Measurements from ENCODE around the gene DCUN1D2. TPM values are rescaled to one million over a fixed set of nuclear protein-coding genes. Genes with fewer than 3 reads are reported as not detected.
"Not testable (repeated sequence)": the region's sequence is repeated elsewhere in the genome, so short reads cannot be mapped to it uniquely, and the experiment has no call there.

Gene DCUN1D2
- total RNA-seq, 2 donors from 2014 or later, result 35.8 to 44.7 TPM

GRCh38 chr13:113526466-113527220 is 36.1 kb upstream of the DCUN1D2 start:
- Mint-ChIP-seq H3K4me1 (no peaks in the 10 kb centered on the region), H3K36me3 (ENCODE audit: low read depth) (peaks cover 66% of the 10 kb centered on the region), H3K27me3 (ENCODE audit: insufficient read depth) (no peaks in the 10 kb centered on the region), H3K9me3 (no peaks in the 10 kb centered on the region), H3K4me3 (no peak overlapping the region), H3K27ac (no peak overlapping the region)
- H3K4me1 ChIP-seq (ENCODE audit: control insufficient read depth, insufficient read depth, low read length), result no peaks in the 10 kb centered on the region
- no peak for TF ChIP-seq CTCF (conservative IDR thresholded peaks at IDR 0.05)
- H3K27ac ChIP-seq (ENCODE audit: low read depth, low read length), result no peak overlapping the region
- WGBS, 2 experiments (ENCODE audit: insufficient coverage in 1 of 2, insufficient read length in 1 of 2), result 87 to 94% methylated on average over 10 to 12 of the region's 12 CpGs
- peaks cover 71% of the 10 kb centered on the region for H3K36me3 ChIP-seq (ENCODE audit: control insufficient read depth, insufficient read depth, low read length)
- no peaks in the 10 kb centered on the region for H3K9me3 ChIP-seq (ENCODE audit: control insufficient read depth, low read length)
- H3K9ac ChIP-seq (ENCODE audit: extremely low read depth, low read length, poor library complexity, severe bottlenecking), result no peak overlapping the region
- DNase-seq, result no peak
- no peaks in the 10 kb centered on the region for H3K27me3 ChIP-seq (ENCODE audit: control insufficient read depth, insufficient read depth, low read length, poor library complexity, severe bottlenecking)
- H3K4me3 ChIP-seq (ENCODE audit: low read length), result no peak overlapping the region

- H3K36me3 Mint-ChIP-seq (ENCODE audit: low read depth), result peaks cover 70% of the 10 kb centered on the region
- not testable (repeated sequence) for H3K4me1 ChIP-seq (ENCODE audit: control insufficient read depth, insufficient read depth, low read length); H3K27ac Mint-ChIP-seq; H3K9me3 Mint-ChIP-seq; H3K4me3 ChIP-seq (ENCODE audit: low read length); H3K27me3 ChIP-seq (ENCODE audit: control insufficient read depth, insufficient read depth, low read length, poor library complexity, severe bottlenecking); DNase-seq; H3K9me3 ChIP-seq (ENCODE audit: control insufficient read depth, low read length); H3K9ac ChIP-seq (ENCODE audit: extremely low read depth, low read length, poor library complexity, severe bottlenecking); H3K27me3 Mint-ChIP-seq (ENCODE audit: insufficient read depth); H3K27ac ChIP-seq (ENCODE audit: low read depth, low read length); H3K4me3 Mint-ChIP-seq; H3K4me1 Mint-ChIP-seq
- peaks cover 64% of the 10 kb centered on the region for H3K36me3 ChIP-seq (ENCODE audit: control insufficient read depth, insufficient read depth, low read length)
- 87 to 89% methylated on average over 7 to 13 of the region's 13 CpGs for WGBS, 2 experiments (ENCODE audit: insufficient coverage in 1 of 2, insufficient read length in 1 of 2)
Measured at GRCh38 chr13:113522438-113522837, 31.9 kb upstream of the DCUN1D2 start.

GRCh38 chr13:113520571-113520970 is 30.1 kb upstream of the DCUN1D2 start:
- Mint-ChIP-seq H3K9me3 (no peaks in the 10 kb centered on the region), H3K36me3 (ENCODE audit: low read depth) (peaks cover 75% of the 10 kb centered on the region), H3K4me1 (no peaks in the 10 kb centered on the region), H3K4me3 (no peak overlapping the region), H3K27me3 (ENCODE audit: insufficient read depth) (no peaks in the 10 kb centered on the region), H3K27ac (no peak overlapping the region)
- Histone ChIP-seq H3K9ac (ENCODE audit: extremely low read depth, low read length, poor library complexity, severe bottlenecking) (no peak overlapping the region), H3K9me3 (ENCODE audit: control insufficient read depth, low read length) (no peaks in the 10 kb centered on the region), H3K36me3 (ENCODE audit: control insufficient read depth, insufficient read depth, low read length) (peaks cover 59% of the 10 kb centered on the region), H3K4me3 (ENCODE audit: low read length) (no peak overlapping the region), H3K27ac (ENCODE audit: low read depth, low read length) (no peak overlapping the region), H3K4me1 (ENCODE audit: control insufficient read depth, insufficient read depth, low read length) (no peaks in the 10 kb centered on the region), H3K27me3 (ENCODE audit: control insufficient read depth, insufficient read depth, low read length, poor library complexity, severe bottlenecking) (no peaks in the 10 kb centered on the region)
- WGBS, 2 experiments (ENCODE audit: insufficient coverage in 1 of 2, insufficient read length in 1 of 2), result 91 to 92% methylated on average over 10 to 16 of the region's 16 CpGs
- no peak for DNase-seq
- no peak for TF ChIP-seq CTCF (conservative IDR thresholded peaks at IDR 0.05)
